ENCODE measurements around the gene UPF3B.
A peak's percentile ranks its signal among the peaks of the same experiment; 100 is the strongest.
"Not testable (repeated sequence)": the region's sequence is repeated elsewhere in the genome, so short reads cannot be mapped to it uniquely, and the experiment has no call there.

Gene UPF3B, protein sequence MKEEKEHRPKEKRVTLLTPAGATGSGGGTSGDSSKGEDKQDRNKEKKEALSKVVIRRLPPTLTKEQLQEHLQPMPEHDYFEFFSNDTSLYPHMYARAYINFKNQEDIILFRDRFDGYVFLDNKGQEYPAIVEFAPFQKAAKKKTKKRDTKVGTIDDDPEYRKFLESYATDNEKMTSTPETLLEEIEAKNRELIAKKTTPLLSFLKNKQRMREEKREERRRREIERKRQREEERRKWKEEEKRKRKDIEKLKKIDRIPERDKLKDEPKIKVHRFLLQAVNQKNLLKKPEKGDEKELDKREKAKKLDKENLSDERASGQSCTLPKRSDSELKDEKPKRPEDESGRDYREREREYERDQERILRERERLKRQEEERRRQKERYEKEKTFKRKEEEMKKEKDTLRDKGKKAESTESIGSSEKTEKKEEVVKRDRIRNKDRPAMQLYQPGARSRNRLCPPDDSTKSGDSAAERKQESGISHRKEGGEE

DNA sequence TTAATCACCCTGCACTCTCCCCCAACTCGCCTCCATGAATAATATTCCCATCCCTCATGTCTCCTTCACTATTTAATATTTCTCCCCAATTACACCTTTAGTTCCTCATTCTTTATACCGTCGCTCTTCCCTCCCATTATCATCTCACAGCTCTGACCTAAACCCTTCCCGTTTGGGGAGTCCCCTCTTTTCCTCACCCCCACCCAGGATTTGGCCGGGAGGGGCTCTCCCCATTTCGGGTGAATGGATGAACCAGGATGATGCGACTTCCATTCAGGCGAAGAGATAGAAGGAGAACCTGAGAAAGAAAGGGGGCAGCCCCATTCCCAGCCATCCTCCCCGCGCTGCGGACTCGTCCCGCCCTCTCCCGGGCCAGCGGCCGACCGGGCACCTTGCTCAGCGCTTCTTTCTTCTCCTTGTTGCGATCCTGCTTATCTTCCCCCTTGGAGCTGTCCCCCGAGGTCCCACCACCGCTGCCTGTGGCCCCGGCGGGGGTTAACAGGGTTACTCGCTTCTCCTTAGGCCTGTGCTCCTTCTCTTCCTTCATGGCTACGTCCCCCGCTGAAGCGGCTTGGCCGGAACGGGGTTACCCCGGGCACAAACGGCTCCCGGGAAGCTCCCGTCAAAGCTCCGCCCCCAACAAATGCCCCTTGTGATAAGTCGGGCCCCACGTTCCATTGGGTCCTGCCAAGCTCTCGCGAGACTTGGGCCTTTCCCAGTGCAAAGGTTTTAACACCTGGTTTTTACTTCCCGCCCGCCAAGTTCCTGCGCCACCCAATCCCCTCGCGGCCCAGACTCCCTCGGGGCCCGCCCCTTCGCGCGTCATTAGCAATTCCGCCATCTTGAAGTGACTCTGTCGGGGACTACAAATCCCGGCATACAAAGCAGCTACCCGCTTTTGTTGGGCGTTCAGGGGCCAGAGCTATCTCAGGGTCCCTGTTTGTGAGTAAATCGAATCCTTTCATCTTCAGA, at the start of gene UPF3B:
Gene UPF3B (minus strand): TSS at position 582 of the 972 bp plus-strand sequence. CDS start 35 bp downstream, at position 547.
- peak; percentile 95 to 97 for DNase-seq

DNA sequence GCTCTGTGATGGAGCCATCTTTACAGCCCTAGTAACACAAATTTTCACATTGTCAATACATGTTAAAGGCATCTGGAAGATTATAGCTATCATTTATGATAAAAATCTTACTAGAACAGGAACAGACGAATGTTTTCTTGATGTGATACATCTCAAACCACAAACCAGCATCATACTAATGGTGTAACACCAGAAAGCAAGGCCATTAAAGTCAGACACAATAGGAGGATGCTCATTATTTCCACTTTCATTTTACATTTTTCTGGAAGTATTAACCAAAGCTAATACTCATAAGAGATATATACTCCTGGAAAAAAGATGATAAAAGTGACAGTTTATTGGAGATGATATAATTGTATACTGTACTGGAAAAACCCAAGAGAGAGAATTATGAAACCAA, 48.2 kb upstream of the UPF3B start:
- no peak for DNase-seq

DNA sequence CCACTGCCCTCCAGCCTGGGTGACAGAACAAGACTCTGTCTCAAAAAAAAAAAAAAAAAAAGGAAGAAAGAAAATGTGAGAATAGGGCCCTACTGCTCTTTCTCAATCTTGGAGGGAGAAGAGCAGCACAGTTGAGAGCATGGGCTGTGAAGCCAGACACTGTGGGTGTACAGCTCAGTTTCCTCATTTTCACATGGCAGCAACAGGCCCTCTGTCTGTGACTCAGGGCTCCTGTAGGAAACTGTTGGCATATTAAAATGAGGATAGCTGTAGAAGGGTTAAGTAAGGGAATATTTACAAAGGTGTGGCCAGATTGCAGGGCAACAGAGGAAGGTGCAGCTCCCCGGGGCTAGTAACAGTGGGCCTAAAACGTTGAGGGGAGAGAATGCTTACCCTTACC, 46.4 kb upstream of the UPF3B start:
- DNase-seq = peak in 1 of 2 donors; percentile 36

DNA sequence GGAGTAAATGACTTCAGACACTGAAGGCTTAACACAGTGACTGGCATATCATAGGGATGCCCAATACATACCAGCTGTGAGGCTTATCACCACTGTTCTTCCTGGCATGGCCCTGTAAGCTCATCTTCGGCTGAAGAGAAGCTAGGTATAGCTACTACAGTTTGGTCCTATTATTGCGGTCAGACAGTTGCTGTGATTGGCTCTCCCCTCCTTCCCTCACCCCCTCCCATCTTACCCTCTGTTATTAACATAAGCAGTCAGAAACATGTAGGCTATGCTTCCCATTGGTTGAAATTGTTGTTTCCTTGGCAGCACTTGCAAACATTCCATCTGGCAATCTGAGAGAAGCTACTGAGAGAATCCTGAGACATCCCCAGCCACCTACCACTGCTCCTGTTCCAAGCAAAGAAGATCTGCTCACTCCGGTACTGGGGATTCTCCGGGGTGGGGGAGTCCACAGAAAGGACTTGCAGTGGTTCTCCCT, 43.1 kb upstream of the UPF3B start, which contains the start of gene AKAP14:
Gene AKAP14 (plus strand): TSS at position 51 of the 484 bp plus-strand sequence. CDS start 7,331 bp downstream, outside the sequence.
- DNase-seq = no peak

DNA sequence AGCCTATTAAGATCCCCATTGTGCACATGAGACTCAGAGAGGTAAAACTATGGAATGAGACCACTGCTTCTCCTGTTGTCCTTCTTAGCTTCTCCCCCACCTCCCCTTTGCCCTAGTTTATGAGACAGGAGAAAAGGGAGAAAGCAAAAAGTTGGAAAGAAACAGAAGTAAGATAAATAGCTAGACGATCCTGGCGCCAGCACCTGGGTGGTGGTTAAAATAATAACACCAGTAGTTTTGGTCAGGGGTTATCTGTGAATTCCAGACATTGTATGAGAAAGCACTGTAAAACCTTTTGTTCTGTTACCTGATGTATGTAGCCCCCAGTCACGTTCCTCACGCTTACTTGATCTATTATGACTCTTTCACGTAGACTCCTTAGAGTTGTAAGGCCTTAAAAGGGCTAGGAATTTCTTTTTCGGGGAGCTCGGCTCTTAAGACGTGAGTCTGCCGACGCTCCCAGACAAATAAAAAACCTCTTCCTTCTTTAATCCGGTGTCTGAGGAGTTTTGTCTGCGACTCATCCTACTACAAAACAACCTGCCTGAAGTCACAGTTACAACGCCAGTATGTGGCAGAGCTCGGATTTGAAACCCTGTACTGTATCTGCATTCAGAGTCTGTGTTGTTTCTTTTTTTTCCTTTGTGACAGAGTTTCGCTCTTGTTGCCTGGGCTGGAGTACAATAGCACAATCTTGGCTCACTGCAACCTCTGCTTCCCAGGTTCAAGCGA, 39.4 kb upstream of the UPF3B start:
- DNase-seq = not testable (repeated sequence)

DNA sequence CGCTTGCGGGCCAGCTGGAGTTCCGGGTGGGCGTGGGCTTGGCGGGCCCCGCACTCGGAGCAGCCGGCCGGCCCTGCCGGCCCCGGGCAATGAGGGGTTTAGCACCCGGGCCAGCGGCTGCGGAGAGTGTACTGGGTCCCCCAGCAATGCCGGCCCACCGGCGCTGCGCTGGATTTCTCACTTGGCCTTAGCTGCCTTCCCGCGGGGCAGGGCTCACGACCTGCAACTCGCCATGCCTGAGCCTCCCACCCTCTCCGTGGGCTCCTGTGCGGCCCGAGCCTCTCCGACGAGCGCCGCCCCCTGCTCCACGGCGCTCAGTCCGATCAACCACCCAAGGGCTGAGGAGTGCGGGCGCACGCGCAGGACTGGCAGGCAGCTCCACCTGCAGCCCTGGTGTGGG, 37.9 kb upstream of the UPF3B start:
- DNase-seq = not testable (repeated sequence)

DNA sequence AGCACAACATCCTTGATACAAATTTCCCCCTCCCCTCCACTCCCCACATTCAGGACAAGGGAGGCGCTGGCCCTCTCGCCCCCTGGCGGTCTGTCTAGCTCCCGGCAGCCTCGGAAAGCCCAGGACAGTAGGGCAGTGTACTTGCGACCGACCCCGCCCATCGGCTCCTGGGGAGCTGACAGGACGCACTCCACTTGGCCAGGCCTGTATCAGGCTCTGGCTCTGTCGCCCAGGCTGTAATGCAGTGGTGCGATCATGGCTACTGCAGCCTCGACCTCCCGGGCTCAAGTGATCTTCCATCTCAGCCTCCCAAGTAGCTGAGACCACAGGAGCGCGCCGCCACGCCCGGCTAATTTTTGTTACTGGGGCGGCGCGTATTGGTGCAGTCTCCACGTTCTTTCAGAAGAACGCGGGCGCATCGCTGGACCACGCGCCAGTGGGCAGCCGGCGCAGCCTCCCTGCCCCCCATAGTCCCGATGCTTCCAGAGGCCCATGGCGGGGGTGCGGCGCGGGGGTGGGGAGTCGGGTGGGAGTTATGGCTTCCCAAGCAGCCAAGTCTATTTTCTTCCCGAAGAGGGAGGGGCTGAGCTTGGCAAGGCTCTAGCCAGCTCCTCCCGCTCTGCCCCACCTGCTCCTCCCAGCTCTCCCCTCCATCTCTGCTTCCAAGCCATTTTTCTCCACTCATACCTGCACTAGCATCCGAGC, 35.1 kb upstream of the UPF3B start:
- peak; percentile 62 for DNase-seq

DNA sequence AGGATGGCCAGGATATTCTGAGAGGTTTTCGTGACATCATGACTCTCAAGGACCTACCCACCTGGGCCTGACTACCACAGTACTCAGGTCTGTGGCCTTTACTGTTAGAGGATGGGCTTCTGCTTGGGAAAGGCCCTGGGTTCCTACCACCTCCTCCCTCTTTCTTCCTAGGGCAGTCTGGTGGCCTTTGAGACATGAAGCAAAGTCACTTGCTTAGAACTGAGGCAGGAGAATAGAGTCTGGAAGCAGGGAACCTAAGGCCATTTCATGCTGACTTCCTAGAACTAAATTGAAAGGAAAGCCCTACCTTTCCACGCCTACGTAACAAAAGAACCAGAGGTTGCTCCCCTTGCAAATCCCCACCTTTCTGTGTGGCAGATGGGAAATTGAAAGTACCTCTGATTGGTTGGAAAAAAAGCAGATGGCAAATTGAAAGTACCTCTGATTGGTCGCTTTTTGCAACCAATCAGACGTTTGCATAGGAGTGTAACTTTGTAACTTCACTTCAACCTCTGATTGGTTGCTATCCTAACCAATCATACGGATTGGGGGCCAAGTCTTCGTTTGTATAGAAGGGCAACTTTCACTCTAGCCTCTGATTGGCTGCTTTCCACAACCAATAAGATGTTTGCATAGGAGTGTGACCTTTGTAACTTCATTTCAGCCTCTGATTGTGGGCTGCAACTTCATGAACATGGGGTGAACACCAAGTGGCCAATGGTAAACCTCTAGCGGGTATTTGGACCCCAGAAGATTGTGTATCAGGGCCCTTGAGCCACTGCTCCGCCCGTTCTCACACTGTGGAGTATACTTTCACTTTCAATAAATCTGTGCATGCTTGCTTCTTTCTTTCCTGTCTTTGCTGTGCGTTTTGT, 33.0 kb upstream of the UPF3B start:
- DNase-seq = peak in 1 of 2 donors; percentile 68

DNA sequence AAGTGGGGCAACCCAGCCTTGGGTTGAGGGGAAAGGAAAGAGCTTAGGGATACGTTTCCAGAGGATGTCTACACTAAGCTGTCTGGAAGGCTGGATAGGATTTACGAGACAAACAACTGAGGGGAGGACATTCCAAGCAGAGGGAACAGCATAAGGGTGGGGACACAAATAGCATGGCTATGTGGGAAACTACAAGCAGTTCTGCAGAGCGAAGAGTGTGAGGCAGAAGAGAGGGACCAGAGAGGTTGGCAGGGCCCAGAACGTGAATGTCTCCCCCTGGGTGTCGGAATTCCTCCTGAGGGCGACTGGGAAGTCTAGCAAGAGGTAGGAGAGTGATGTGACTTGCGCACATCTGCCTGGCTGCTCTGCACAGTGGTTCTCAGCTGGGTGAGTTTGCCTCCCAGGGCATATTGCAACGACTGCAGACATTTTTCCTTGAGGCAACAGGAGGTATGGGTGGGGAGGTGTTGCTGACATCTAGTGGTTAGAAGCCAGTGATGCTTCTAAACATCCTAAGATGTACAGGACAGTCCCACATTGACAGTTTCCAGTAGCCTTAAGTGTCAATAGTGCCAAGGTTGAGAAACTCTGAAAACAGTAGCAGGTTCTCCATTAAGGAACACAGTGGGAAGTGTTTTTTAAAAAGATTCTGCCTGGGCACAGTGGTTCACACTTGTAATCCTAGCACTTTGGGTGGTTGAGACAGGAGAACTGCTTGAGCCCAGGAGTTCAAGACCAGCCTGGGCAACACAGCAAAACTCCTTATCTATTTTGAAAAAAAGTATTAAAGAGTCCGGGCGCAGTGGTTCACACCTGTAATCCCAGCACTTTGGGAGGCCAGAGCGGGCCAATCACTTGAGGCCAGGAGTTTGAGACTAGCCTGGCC, 28.0 kb upstream of the UPF3B start:
- DNase-seq = peak; percentile 47 to 50

DNA sequence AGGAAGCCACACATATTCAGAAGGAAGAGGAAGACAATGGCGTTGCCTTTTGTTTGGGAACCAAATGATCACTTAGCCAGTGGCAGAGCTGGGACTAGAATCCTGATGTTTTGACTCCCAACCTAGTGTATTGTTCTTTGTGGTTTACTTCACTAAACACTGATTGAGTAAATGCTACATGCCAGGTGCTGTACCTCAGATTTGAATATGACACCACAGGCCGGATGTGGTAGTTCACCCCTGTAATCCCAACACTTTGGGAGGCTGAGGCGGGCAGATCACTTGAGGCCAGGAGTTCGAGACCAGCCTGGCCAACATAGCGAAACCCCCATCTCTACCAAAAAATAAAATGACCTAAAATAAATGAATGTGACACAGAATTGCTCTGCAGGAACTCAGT, 27.3 kb upstream of the UPF3B start:
- DNase-seq = peak in 1 of 2 donors; percentile 24

DNA sequence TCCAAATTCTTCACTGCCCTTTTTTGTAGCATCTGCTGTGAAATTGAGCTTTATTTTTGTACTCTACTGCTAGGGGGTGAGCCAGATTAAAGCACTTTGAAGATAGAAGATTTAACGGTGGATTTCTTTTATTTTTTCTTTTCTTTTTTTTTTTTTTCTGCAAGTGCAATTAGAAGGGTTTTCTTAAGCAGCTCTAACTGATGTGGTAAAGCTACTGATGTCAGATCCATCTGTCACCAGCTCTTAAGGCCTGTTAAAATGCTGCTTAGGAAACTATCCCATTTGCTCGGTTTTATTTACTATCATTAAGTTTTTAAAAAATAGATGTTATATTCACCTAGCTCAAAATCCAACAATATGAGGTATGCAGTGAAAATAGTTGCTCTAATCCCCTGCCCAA, 26.0 kb upstream of the UPF3B start:
- DNase-seq = no peak

DNA sequence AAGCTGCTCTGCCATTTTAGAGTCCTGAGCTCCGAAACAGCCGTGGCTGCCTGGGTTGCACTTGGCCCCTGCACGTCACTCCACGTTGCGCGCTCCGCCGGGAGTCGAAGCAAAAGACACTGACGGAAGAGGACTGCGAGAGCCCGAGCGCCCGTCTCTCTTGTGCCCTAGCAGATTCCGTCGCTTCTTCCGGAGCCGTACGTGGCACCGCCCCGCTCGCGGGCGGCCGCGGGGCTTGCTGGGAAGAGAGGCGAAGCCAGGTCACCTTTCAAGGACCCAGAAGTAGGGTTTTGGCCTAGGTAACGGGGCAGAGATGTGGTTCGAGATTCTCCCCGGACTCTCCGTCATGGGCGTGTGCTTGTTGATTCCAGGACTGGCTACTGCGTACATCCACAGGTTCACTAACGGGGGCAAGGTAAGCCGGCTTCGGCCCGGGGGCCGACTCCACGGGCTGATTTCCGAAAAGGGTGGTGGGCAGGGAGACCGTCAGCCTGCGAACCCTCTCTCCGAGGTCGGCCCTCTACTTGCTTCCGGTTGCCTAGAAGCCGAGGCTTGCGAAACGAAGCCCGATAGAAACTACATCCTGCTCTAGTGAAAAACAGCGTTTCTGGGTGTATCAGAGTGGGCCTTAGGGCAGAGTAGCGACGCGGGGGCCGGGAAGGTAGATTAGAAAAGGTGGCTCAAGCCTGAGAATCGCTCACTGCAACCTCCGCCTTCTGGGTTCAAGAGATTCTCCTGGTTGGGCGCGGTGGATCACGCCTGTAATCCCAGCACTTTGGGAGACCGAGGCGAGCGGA, 19.0 kb upstream of the UPF3B start, which contains the start of the genes NDUFA1 and RNF113A:
Gene NDUFA1 (plus strand): TSS at position 234 of the 797 bp plus-strand sequence. CDS start 80 bp downstream, at position 314.
Gene RNF113A (minus strand): TSS at position 135 of the 797 bp plus-strand sequence. CDS start 120 bp downstream, at position 15.
- DNase-seq = peak; percentile 89

DNA sequence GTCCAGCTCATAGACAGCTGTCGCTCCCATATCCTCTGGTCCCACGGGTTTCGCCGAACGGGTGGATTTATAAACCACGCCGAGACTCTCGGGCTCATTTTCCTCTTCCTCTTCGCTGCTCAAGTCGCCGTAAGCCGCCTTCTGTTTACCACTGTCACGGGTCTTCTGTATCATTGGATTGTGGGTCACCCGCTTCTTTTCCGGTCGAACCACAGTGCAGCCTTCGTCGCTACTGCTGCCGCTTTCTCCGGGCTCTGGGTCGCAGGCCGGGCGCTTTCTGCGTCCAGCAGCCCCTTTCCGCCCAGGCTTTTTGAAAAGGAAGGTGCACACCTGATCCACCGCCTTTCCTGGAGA, 18.5 kb upstream of the UPF3B start:
- DNase-seq = no peak

DNA sequence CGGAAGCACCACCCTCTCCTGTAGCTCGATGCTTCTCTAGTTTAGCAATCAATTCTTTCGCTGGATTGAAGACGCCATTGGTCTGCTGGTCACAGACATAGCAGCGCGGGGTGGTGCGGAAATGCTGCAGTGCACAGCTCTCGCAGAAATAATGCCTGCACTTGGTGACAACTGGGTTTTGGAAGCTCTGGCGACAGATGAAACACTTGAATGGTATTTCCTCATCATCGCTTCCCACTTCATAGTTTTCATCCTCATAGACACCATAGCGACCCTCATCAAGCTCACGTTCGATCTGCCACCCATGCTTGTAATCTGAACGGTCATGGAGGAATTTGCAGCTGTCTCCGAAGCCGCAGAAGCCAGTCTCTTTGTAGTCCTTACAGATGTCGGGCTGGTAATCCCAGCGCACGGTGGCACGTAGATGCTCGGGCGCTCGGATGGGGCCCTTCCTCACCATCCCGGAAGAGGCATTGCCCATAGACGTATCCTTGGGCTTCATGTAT, 17.9 kb upstream of the UPF3B start:
- DNase-seq = peak in 1 of 2 donors; percentile 29

DNA sequence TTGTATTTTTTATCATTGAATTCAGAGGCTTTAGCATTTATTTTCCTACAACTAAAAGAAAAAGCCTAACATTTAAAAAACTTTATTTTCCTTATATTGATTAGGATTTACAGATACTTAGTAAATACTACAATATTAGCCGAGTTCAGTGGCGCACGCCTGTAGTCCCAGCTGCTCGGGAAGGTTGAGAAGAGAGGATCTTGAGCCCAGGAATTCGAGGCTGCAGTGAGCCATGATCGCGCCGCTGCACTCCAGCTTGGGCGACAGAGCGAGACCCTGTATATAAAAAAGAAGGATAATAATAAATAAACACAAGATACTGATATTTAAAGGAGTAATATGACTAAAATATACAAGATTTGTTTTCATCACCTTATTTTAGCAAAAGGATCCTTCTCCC, 681 bp upstream of the UPF3B start:
- DNase-seq = no peak

DNA sequence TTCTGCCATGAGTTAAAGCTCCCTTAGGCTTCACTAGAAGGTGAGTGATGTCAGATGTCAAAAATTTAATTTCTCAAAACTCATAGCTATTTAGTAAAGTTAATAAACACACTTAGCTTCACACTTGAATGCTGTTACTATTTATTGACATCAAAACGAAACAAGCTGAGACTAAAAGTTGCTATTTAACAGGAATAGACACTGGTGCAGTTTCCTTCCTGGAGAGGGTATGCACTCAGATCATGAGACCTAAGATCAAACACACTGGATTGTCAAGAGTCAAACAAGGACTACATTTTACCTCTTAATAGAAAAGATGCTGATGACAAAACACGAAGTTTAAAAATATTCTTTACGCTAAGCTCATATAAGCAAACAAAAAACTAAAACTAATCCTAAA, 18.9 kb downstream of the UPF3B start:
- no peak for DNase-seq

DNA sequence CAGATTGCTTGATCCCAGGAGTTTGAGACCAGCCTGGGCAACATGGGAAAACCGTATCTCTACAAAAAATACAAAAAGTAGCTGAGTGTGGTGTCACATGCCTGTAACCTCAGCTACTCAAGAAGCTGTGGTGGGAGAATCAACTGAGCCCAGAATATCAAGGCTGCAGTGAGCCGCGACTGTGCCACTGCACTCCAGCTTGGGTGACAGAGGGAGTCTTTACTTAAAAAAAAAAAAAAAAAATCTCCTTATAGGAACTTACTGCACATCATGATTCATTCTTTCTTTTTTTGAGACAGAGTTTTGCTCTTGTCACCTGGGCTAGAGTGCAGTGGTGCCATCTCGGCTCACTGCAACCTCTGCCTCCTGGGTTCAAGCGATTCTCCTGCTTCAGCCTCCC, 24.3 kb downstream of the UPF3B start:
- no peak for DNase-seq

DNA sequence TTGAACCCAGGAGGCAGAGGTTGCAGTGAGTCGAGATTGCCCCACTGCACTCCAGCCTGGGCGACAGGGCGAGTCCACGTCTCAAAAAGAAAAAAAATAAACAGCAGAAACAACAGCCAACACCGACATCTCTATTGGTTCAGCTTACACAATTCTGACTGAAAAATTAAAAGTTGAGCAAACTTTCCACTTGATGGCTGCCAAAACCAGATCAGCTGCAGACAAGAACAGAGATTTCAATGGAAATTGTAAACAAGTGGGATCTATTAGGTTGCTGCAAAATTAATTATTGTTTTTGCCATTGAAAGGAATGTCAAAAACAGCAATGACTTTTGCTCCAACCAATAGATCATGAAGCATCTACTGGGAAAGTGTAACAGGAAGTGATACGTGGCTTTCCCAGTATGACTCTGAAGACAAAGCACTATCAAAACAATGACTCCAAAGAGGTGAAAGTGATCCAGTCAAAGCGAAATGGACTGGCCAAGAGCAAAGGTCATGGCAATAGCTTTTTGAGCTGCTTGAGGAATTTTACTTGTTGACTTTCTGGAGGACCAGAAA, 26.3 kb downstream of the UPF3B start:
- DNase-seq = no peak

All from CD4-positive, alpha-beta T cell treated with Interleukin-1 beta for 1 hour (primary cell).